Colon (tissue), 2 donors: Measurements from ENCODE around the gene USP31.
"Not testable (repeated sequence)": the region's sequence is repeated elsewhere in the genome, so short reads cannot be mapped to it uniquely, and the experiment has no call there.

Experiments
- FAIRE-seq: peaks from 2 replicates; lab custom pipeline; 2012; peaks lifted over from hg19 to GRCh38; lab: Jason Lieb, UNC
- donor health status: control.
- donor health status: control.

Gene USP31

GRCh38 chr16:23096450-23096849, 52.8 kb downstream of the USP31 start:
- FAIRE-seq = not testable (repeated sequence)

GRCh38 chr16:23094136-23094535, 55.1 kb downstream of the USP31 start:
- not testable (repeated sequence) for FAIRE-seq

DNA sequence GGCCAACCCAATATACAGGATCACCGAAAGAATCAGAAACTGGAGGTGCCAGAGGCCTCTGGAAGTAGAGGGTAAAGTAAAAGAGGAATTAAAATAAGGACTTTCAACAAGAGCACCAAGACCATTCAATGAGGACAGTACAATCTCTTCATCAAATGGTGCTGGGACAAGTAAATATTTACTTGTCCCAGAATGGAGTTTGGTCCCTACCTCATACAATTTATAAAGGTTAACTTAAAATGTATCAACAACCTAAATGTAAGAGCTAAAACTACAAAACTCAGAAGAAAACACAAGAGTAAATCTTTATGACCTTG, 56.5 kb downstream of the USP31 start:
- FAIRE-seq = no peak

- FAIRE-seq = no peak
These were observed 57.0 kb downstream of the USP31 start for GRCh38 chr16:23092072-23092800.

- no peak for FAIRE-seq
These were observed 60.1 kb downstream of the USP31 start for GRCh38 chr16:23089111-23089510.

DNA sequence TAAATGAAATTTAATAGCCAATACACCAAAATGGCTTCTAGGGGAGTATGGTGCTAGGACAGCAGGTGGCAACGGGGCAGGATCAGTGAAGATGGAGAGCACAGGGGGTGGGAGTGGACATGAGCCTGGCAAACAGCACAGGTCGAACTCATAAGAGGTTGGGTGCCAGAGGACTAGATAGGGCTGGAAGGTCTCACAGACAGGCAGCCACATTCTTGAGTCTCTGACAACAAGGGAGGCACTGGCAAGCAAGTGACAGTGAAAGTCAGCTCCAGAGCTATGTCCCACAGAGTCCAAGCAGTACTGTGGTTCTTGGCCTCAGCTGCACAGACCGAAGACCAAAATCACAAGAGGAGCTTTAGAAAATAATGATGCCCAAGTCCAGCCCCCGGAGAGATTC, 61.2 kb downstream of the USP31 start:
- no peak for FAIRE-seq

GRCh38 chr16:23085949-23086348, 63.3 kb downstream of the USP31 start:
- no peak for FAIRE-seq

DNA sequence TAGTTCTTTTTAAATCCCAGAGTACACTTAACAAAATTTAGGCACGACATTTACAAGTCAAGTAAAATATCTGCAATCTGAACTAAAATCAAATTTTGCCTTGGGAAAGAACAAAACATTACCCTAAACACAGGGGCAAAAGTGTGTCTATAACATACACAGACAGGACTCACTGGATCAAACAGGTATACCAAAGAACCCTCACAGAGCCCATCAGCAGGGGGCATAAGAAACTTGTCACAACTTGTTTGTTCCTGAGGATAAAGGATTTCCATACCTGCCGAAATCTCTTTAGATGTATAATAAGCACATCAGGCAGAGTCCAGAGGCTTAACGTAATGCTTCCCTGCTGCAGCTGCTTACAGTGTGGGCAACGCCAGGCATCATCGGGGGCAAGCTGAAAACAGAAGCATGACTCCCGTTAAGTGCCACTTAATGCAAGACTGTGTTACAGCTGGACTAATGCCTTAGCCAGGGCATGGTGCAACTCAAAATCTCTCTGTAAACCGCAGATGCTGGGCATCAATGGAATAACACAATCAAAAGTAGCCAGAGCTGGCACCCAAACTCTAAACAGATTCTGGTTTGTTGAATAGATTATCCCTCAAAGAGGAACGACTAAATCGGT, 67.0 kb downstream of the USP31 start:
- no peak for FAIRE-seq

GRCh38 chr16:23081675-23082119, 67.6 kb downstream of the USP31 start:
- FAIRE-seq = no peak

DNA sequence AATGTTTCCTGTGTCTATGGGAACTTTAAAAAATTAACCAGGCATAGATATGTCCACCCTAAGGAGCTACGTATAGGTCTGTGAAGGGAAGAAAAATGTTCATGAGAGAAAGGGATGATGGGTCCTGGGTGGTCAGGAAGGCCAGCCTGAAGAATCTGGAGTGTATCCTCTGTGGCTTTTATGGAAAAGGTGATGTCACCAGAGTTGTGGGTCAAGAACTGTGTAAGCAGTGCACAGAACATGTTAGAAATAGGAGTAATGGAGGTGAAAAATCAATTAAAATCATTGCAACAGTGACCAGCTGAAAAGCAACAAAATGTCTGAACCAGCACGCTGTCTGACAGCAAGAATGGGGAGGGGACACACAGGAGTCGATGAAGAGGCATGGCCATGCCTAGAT, 68.5 kb downstream of the USP31 start:
- no peak for FAIRE-seq

DNA sequence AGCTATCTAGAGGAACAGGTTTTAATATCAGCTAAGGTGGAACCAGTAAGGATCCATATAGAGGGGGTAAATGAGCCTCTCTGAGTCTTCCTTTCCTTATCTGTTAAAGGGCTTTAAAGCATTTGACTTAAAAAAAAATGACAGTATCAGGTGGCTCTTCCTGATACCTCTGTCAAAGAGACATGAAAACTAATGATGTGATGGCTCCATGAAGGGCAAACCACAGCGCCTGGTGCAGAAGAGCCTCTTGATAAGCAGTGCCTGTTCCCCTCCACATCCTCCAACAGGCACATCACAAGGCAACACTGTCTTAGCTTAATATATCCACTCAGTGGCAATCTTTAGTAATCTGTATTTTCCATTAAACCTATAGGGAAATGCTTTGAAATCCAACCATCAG, 68.9 kb downstream of the USP31 start:
- FAIRE-seq = no peak

- no peak for FAIRE-seq
These were observed 69.5 kb downstream of the USP31 start for GRCh38 chr16:23079675-23080301.

DNA sequence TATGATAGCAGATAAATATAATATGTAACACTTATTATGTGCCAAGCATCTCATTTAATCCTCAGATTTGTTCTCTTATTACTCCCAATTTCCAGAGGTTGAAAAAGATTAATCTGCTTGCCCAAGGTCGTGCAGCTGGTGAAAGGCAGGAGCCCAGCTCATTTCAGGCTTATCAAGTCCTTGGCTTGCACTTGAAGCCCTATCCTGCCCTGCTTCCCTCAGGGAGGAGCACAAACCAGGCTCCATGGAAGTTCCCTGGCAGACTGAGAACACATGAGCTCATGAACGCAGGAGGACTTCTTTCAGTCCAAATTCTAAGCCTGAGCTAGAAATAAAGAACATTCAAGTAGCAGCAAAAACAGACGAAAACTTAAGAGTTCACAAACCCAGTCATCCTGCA, 74.8 kb downstream of the USP31 start:
- no peak for FAIRE-seq

DNA sequence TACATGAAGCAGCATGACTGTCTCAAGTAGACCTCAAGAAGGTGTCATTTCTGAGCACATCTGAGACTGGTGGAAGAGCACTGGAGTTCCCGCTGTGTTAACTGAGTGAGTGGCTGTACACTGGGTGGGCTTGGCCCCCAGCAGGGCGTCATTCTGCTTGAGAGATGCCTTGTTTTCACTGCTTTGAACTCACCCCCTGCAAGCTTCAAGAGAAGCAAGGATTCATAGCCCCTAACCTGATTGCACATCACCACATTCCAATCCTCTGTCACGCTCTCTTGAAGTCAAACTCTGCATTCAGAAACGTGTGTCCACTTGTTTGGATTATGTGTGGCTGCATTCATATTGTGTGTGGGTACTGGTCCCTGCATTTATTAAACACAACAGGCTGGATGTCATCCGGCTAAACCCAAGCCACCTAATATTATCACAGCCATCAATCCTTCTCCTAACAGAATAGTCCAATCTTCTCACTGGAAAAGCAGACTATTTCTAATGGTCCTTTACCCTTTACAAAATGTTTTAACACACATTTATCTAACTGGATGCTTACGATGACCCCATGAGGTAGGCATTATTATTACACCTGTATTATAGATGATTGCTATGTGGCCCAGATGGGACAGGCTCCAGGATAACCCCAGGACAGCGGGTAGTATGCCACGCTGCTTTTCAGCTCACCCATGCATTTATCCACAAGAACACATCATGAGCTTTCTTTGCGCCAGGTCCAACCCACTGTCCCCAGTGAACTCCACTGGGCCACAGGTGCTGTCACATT, 76.3 kb downstream of the USP31 start:
- no peak for FAIRE-seq

- no peak for FAIRE-seq
These were observed 77.1 kb downstream of the USP31 start for GRCh38 chr16:23072084-23072599.

GRCh38 chr16:23071196-23072083, 77.8 kb downstream of the USP31 start:
- no peak for FAIRE-seq

GRCh38 chr16:23069844-23070243, 79.4 kb downstream of the USP31 start:
- no peak for FAIRE-seq

- FAIRE-seq = no peak
These were observed 81.0 kb downstream of the USP31 start for GRCh38 chr16:23068079-23068736.

- FAIRE-seq = no peak
These were observed 82.6 kb downstream of the USP31 start for GRCh38 chr16:23066676-23067075.

DNA sequence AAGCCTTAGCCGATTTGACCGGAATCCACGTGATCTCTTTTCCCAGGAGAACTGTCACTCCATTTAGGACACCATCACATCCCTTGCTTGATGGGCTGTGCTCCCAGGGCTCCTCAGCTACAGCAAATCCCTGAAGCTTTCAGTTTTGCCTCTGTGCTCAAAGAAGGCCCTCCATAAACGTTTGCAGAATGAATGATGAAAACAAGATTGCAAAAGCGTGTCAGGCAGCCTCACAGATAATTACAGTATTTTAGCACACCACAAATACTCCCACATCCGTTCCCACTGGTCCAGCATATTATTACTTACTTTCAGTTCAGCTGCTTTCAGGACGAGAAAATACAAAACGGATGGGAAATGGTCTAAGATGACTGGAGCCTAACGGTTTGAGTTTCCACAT, 84.6 kb downstream of the USP31 start:
- FAIRE-seq = no peak

DNA sequence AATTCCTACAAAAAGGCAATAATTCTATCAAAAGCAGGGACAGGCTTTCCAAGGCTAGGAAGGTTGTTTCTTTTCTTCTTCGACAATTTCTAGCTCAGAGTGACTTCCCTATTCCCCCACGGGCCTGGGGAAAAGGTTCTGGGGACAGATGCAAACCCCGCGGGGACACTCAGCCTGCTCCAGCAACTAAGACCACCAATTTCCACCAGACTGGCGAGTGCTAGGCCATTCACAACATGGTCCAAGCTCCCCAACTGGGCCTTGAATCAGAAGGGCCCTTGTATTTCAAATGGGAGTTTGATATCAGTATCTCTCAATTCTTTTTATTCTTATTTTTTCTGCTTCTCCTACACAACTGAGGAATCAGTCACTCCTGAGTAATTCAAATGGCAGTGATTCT, 86.7 kb downstream of the USP31 start:
- FAIRE-seq = no peak
